Caco-2 (cell line): ENCODE results near the gene PPM1B. TPM values are rescaled to one million over a fixed set of nuclear protein-coding genes. Genes with fewer than 3 reads are reported as not detected.
"Not testable (repeated sequence)": the region's sequence is repeated elsewhere in the genome, so short reads cannot be mapped to it uniquely, and the experiment has no call there.

Experiments used
- BruUV-seq: library from RNA; stranded (reverse); fragments of 400-500 nt; replicated peaks from 2 replicates; lab custom pipeline; 2021; lab: Mats Ljungman, UMichigan
- CTCF ChIA-PET: fragments of 300-600 bp; sonication (Branson Sonifier 250); formaldehyde crosslinking; loops from one replicate; lab custom pipeline; 2022; ENCODE audit warnings: antibody characterized with exemption; lab: Charles Lee
- POLR2A ChIA-PET: fragments of 300-600 bp; sonication (Branson Sonifier 250); formaldehyde crosslinking; loops from one replicate; lab custom pipeline; 2022; ENCODE audit warnings: antibody characterized with exemption; lab: Charles Lee
- DNase-seq, 2 experiments: peaks; one replicate each; pipeline versions ENCODE4 v3.0.0 to v3.0.0-alpha.2; 2020 to 2022
- H3K27me3 ChIP-seq: replicated peaks from 2 replicates; pipeline ENCODE4 v1.6.0; 2011; ENCODE audit warnings: low read length; ENCODE audit not compliant: control insufficient read depth, insufficient read depth
- H3K36me3 ChIP-seq: 2 replicates; pipeline ENCODE4 v1.5.1; 2011; ENCODE audit warnings: low read length; ENCODE audit not compliant: control insufficient read depth, insufficient read depth
- H3K4me1 ChIP-seq: fragments of 250-450 bp; sonication (Bioruptor Pico); 2 replicates; pipeline ENCODE4 v1.5.1; 2020; ENCODE audit warnings: mild to moderate bottlenecking
- H3K4me3 ChIP-seq: 2 replicates; pipeline ENCODE4 v1.5.1; 2011; ENCODE audit warnings: low read depth, mild to moderate bottlenecking, control low read depth, low read length
- H3K9me3 ChIP-seq: fragments of 250-450 bp; sonication (Bioruptor Pico); 2 replicates; pipeline ENCODE4 v1.5.1; 2020; ENCODE audit warnings: mild to moderate bottlenecking, moderate library complexity
- H3K27ac Mint-ChIP-seq: one replicate; pipeline ENCODE4 v1.8.0; 2022; ENCODE audit warnings: mixed read lengths; ENCODE audit not compliant: unreplicated experiment
- H3K27me3 Mint-ChIP-seq: one replicate; pipeline ENCODE4 v1.8.0; 2022; ENCODE audit warnings: mixed read lengths; ENCODE audit not compliant: insufficient read depth, unreplicated experiment
- H3K36me3 Mint-ChIP-seq: one replicate; pipeline ENCODE4 v1.8.0; 2022; ENCODE audit warnings: mild to moderate bottlenecking, mixed read lengths; ENCODE audit not compliant: insufficient read depth, unreplicated experiment
- H3K4me1 Mint-ChIP-seq: one replicate; pipeline ENCODE4 v1.8.0; 2022; ENCODE audit warnings: low read depth, mixed read lengths; ENCODE audit not compliant: unreplicated experiment
- H3K4me3 Mint-ChIP-seq: one replicate; pipeline ENCODE4 v1.8.0; 2022; ENCODE audit warnings: mild to moderate bottlenecking, moderate library complexity, mixed read lengths; ENCODE audit not compliant: unreplicated experiment
- H3K9me3 Mint-ChIP-seq: one replicate; pipeline ENCODE4 v1.8.0; 2022; ENCODE audit warnings: mixed read lengths; ENCODE audit not compliant: unreplicated experiment
- CTCF ChIP-seq, 2 experiments: fragments of 200-600 bp in 1 of 2; IDR thresholded peaks; 1 replicate in 1 of 2; 2 replicates in 1 of 2; pipeline versions ENCODE4 v1.5.1 to v1.8.0; 2011 to 2022; ENCODE audit warnings: antibody characterized with exemption in 1 of 2, control low read depth in 1 of 2, inconsistent platforms in 1 of 2, low read depth in 1 of 2, low read length in 1 of 2, mild to moderate bottlenecking in 1 of 2, moderate library complexity in 1 of 2; ENCODE audit not compliant: insufficient read depth in 1 of 2, severe bottlenecking in 1 of 2, unreplicated experiment in 1 of 2
- intact Hi-C: fragments of 100-400 bp; cut with micrococcal nuclease; formaldehyde crosslinking; loops from one replicate; pipeline ENCODE4 v1.10.0; 2022; ENCODE audit not compliant: unreplicated experiment
- total RNA-seq: library from RNA; stranded (reverse); gene quantifications from 2 replicates; pipeline ENCODE4 v1.2.3, GENCODE V29; 2022

PPM1B gene
- total RNA-seq, 1 experiment from 2014 or later: 82.9 TPM

GRCh38 chr2:44169155-44169898, 652 bp downstream of the PPM1B start:
- CTCF ChIA-PET: interaction anchor here (1.4 to 2.1 kb wide), 4 partner anchors 81 to 125 kb away, joined by 4 to 7 read pairs (median 6); no protein-coding TSS in a partner anchor
- Mint-ChIP-seq H3K36me3 (peaks cover 37% of the 10 kb centered on the region), H3K9me3 (no peaks in the 10 kb centered on the region), H3K27ac (peak overlapping the region; percentile 98), H3K27me3 (no peaks in the 10 kb centered on the region), H3K4me3 (peak overlapping the region; percentile 97), H3K4me1 (peaks cover 29% of the 10 kb centered on the region)
- POLR2A ChIA-PET: interaction anchor here (1.1 to 2.0 kb wide), 2 partner anchors 122 to 192 kb away, joined by 3 to 9 read pairs; partner anchors contain the start of genes CAMKMT and PREPL
- Histone ChIP-seq H3K36me3 (no peaks in the 10 kb centered on the region), H3K4me1 (peaks cover 9% of the 10 kb centered on the region), H3K4me3 (peak overlapping the region; percentile 98), H3K27me3 (no peaks in the 10 kb centered on the region), H3K9me3 (no peaks in the 10 kb centered on the region)
- peak; percentile 47 to 62 for DNase-seq
- intact Hi-C loops: loop anchor here (2.0 to 5.0 kb wide), 5 partner anchors 42 to 172 kb away; partner anchors contain the start of gene LRPPRC
- TF ChIP-seq CTCF (IDR thresholded peaks at IDR 0.05; ENCODE audit: insufficient read depth in 1 of 2, low read depth in 1 of 2, low read length in 1 of 2, severe bottlenecking in 1 of 2, unreplicated experiment in 1 of 2): no peak
- no TSS peak for BruUV-seq

DNA sequence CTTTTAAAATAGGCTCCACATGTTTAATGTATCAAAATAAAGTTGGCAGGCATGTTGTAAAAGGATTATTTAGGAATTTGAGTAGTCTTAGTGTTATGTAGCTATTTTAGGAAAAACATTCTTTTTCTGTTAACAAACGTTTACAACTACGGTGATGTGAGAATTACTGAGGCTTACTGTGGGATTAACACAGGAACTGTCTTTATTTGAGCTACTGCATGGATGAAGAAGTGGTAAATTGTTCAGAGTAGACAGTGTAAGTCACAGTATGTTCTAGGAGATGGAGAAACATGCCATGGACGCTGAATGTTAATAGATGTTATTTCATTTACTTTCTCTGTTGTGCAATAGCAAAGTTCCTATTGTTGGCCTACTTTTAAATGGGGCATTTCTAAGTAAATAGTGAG, 1.6 kb downstream of the PPM1B start:
- H3K4me3 ChIP-seq: peak overlapping the region; percentile 98
- BruUV-seq: no TSS peak
- Mint-ChIP-seq H3K4me3 (peak overlapping the region; percentile 97), H3K4me1 (peaks cover 31% of the 10 kb centered on the region), H3K27ac (peak overlapping the region; percentile 98), H3K9me3 (no peaks in the 10 kb centered on the region), H3K36me3 (peaks cover 39% of the 10 kb centered on the region), H3K27me3 (no peaks in the 10 kb centered on the region)
- no peak for TF ChIP-seq CTCF (IDR thresholded peaks at IDR 0.05; ENCODE audit: insufficient read depth in 1 of 2, low read depth in 1 of 2, low read length in 1 of 2, severe bottlenecking in 1 of 2, unreplicated experiment in 1 of 2)
- H3K9me3 ChIP-seq: no peaks in the 10 kb centered on the region
- H3K27me3 ChIP-seq: no peaks in the 10 kb centered on the region
- ChIA-PET POLR2A (no interaction called here), CTCF (interaction anchor here (1.4 kb wide), 2 partner anchors 82 to 126 kb away, joined by 4 to 6 read pairs; no protein-coding TSS in a partner anchor)
- H3K4me1 ChIP-seq: peaks cover 19% of the 10 kb centered on the region
- no peak for DNase-seq
- H3K36me3 ChIP-seq: no peaks in the 10 kb centered on the region
- intact Hi-C loops: loop anchor here (2.0 kb wide), 1 partner anchor 60 kb away; no protein-coding TSS in a partner anchor

DNA sequence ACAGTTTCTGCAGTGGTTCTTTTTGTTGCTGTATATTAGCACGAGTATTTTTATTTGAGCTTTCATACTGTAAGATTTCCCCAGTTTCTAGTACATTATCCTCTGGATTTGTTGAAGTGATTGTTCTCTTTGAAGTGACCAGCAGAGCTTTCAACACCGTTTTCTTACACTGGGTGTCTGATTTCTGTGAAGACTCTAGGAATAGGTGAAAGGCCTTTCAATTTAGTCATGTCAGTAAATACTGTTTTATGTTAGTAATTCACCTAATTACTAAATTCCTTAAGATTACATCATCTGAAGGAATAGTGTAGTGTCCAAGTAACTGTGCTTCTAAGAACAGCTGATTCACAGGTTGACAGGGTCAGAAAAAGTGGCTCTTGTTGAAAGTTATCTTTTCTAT, 2.3 kb downstream of the PPM1B start:
- no peak for TF ChIP-seq CTCF (IDR thresholded peaks at IDR 0.05; ENCODE audit: insufficient read depth in 1 of 2, low read depth in 1 of 2, low read length in 1 of 2, severe bottlenecking in 1 of 2, unreplicated experiment in 1 of 2)
- BruUV-seq: no TSS peak
- Mint-ChIP-seq H3K4me3 (peak overlapping the region; percentile 97), H3K4me1 (peaks cover 37% of the 10 kb centered on the region), H3K36me3 (peaks cover 45% of the 10 kb centered on the region), H3K27ac (peak overlapping the region; percentile 98), H3K27me3 (no peaks in the 10 kb centered on the region), H3K9me3 (no peaks in the 10 kb centered on the region)
- no peaks in the 10 kb centered on the region for H3K27me3 ChIP-seq
- H3K4me3 ChIP-seq: peak overlapping the region; percentile 98
- CTCF ChIA-PET: interaction anchor here (1.4 kb wide), 1 partner anchor 127 kb away, joined by 4 read pairs; no protein-coding TSS in a partner anchor
- peaks cover 19% of the 10 kb centered on the region for H3K4me1 ChIP-seq
- intact Hi-C loops: loop anchor here (2.0 kb wide), 1 partner anchor 60 kb away; no protein-coding TSS in a partner anchor
- POLR2A ChIA-PET: no interaction called here
- DNase-seq: no peak
- no peaks in the 10 kb centered on the region for H3K9me3 ChIP-seq
- H3K36me3 ChIP-seq: no peaks in the 10 kb centered on the region

- Mint-ChIP-seq H3K27ac (peak overlapping the region; percentile 98), H3K36me3 (peaks cover 45% of the 10 kb centered on the region), H3K4me1 (peaks cover 40% of the 10 kb centered on the region), H3K4me3 (peak overlapping the region; percentile 97)
- CTCF ChIA-PET, POLR2A ChIA-PET, H3K9me3 Mint-ChIP-seq, BruUV-seq, H3K27me3 ChIP-seq, H3K4me3 ChIP-seq, H3K27me3 Mint-ChIP-seq, DNase-seq, H3K9me3 ChIP-seq, H3K36me3 ChIP-seq: not testable (repeated sequence)
- H3K4me1 ChIP-seq: peaks cover 19% of the 10 kb centered on the region
- intact Hi-C loops: loop anchor here (2.0 kb wide), 1 partner anchor 61 kb away; no protein-coding TSS in a partner anchor
Measured at GRCh38 chr2:44171442-44171841, 2.8 kb downstream of the PPM1B start.
